PC-3 (cell line): ENCODE results near the gene BRCA1.

Source experiments
- EZH2 ChIP-seq: fragments of 300-600 bp; sonication (generic); IDR thresholded peaks from one replicate; pipeline ENCODE4 v1.6.1; 2017; ENCODE audit warnings: antibody characterized with exemption, mild to moderate bottlenecking, low read length; ENCODE audit not compliant: unreplicated experiment
- EZH2phosphoT487 ChIP-seq: fragments of 300-600 bp; sonication (generic); IDR thresholded peaks from 2 replicates; pipeline ENCODE4 v1.6.1; 2018; ENCODE audit warnings: mild to moderate bottlenecking, antibody characterized with exemption, low read length, borderline replicate concordance
- TF ChIP-seq, protein P1 (sequence below): fragments of 300-600 bp; sonication (generic); conservative IDR thresholded peaks from 2 replicates; pipeline ENCODE4 v1.5.1; 2017; ENCODE audit warnings: antibody characterized with exemption, low read depth, mild to moderate bottlenecking, low read length

DNA sequence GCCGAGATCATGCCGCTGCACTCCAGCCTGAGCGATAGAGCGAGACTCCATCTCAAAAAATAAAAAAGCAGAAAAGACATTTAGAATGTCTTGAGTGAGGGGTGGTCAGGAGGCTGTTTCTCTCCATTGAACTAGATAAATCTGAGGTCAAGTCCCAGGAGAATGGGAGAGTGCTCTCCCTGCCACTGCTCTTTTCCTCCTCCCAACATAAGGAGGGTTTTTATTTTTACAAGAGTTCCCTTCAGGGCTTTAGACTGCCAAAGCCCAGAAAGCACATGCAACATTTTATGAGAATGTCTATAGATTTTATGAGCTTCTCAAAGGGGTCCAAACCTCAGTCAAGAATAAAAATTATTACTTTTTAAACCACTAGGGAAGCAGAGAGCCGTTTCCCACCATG is 98.6 kb downstream of the BRCA1 start:
- TF ChIP-seq, protein P1, sequence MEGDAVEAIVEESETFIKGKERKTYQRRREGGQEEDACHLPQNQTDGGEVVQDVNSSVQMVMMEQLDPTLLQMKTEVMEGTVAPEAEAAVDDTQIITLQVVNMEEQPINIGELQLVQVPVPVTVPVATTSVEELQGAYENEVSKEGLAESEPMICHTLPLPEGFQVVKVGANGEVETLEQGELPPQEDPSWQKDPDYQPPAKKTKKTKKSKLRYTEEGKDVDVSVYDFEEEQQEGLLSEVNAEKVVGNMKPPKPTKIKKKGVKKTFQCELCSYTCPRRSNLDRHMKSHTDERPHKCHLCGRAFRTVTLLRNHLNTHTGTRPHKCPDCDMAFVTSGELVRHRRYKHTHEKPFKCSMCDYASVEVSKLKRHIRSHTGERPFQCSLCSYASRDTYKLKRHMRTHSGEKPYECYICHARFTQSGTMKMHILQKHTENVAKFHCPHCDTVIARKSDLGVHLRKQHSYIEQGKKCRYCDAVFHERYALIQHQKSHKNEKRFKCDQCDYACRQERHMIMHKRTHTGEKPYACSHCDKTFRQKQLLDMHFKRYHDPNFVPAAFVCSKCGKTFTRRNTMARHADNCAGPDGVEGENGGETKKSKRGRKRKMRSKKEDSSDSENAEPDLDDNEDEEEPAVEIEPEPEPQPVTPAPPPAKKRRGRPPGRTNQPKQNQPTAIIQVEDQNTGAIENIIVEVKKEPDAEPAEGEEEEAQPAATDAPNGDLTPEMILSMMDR, result no peak
- TF ChIP-seq EZH2, result no peak
- no peak for TF ChIP-seq EZH2phosphoT487
